Measurements from ENCODE around the gene EGR2.

EGR2 gene

DNA sequence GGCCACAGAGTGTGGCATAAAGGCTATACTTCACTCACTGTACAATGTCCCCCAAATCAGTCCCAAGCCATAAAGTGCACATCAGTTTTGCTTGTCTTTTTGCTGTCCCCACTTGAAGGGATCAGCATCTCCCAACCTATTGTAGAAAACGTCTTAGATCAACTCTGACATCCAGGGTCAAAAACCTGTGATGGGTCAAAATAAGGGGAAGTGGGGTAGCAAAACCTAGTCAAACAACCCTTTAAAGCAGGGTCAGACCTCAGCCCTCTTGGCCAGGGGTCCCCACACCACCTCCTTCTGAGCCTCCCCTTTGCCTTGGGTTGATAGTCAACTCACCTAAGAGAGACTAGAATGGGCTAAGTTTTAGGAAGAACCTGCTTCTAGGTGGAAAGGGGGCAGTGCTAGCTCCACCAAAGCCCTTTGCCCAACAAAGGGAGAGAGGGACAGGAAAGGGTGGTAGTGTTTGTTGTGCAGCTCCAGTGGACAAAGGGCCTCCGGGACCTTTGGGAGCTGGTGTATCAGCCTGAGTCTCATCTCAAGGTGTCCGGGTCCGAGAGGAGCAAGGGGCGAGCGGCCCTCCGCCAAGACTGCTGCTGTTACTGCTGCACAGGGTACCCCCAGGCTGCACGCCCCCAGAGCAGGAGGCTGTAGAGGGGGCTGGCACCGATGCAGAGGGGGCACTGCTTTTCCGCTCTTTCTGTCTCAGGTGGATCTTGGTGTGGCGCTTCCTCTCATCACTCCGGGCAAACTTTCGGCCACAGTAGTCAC lies 3.3 kb downstream of the EGR2 start (continued):
- TF ChIP-seq, protein P1, sequence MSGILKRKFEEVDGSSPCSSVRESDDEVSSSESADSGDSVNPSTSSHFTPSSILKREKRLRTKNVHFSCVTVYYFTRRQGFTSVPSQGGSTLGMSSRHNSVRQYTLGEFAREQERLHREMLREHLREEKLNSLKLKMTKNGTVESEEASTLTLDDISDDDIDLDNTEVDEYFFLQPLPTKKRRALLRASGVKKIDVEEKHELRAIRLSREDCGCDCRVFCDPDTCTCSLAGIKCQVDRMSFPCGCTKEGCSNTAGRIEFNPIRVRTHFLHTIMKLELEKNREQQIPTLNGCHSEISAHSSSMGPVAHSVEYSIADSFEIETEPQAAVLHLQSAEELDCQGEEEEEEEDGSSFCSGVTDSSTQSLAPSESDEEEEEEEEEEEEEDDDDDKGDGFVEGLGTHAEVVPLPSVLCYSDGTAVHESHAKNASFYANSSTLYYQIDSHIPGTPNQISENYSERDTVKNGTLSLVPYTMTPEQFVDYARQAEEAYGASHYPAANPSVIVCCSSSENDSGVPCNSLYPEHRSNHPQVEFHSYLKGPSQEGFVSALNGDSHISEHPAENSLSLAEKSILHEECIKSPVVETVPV (CRISPR knock-in tag; IDR thresholded peaks at IDR 0.05), result no peak
- TF ChIP-seq ZNF70 (CRISPR knock-in tag; IDR thresholded peaks at IDR 0.05) (no peak), ARNTL (CRISPR knock-in tag; IDR thresholded peaks at IDR 0.05; ENCODE audit: borderline replicate concordance, low read depth) (no peak), GLIS3 (CRISPR knock-in tag; IDR thresholded peaks at IDR 0.05) (no peak), ESRRG (CRISPR knock-in tag; IDR thresholded peaks at IDR 0.05) (no peak), BACH2 (CRISPR knock-in tag; IDR thresholded peaks at IDR 0.05; ENCODE audit: borderline replicate concordance) (no peak), ZNF565 (CRISPR knock-in tag; conservative IDR thresholded peaks at IDR 0.05; ENCODE audit: low read depth) (no peak), TCF4 (CRISPR knock-in tag; IDR thresholded peaks at IDR 0.05; ENCODE audit: borderline replicate concordance) (no peak), ZFP3 (CRISPR knock-in tag; IDR thresholded peaks at IDR 0.05) (no peak), SNAI2 (CRISPR knock-in tag; IDR thresholded peaks at IDR 0.05) (no peak), ISL1 (CRISPR knock-in tag; IDR thresholded peaks at IDR 0.05) (no peak), PPARA (CRISPR knock-in tag; IDR thresholded peaks at IDR 0.05; ENCODE audit: borderline replicate concordance) (no peak)
- TF ChIP-seq, protein P2, sequence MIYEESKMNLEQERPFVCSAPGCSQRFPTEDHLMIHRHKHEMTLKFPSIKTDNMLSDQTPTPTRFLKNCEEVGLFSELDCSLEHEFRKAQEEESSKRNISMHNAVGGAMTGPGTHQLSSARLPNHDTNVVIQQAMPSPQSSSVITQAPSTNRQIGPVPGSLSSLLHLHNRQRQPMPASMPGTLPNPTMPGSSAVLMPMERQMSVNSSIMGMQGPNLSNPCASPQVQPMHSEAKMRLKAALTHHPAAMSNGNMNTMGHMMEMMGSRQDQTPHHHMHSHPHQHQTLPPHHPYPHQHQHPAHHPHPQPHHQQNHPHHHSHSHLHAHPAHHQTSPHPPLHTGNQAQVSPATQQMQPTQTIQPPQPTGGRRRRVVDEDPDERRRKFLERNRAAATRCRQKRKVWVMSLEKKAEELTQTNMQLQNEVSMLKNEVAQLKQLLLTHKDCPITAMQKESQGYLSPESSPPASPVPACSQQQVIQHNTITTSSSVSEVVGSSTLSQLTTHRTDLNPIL (CRISPR knock-in tag; IDR thresholded peaks at IDR 0.05; ENCODE audit: low read depth), result no peak

DNA sequence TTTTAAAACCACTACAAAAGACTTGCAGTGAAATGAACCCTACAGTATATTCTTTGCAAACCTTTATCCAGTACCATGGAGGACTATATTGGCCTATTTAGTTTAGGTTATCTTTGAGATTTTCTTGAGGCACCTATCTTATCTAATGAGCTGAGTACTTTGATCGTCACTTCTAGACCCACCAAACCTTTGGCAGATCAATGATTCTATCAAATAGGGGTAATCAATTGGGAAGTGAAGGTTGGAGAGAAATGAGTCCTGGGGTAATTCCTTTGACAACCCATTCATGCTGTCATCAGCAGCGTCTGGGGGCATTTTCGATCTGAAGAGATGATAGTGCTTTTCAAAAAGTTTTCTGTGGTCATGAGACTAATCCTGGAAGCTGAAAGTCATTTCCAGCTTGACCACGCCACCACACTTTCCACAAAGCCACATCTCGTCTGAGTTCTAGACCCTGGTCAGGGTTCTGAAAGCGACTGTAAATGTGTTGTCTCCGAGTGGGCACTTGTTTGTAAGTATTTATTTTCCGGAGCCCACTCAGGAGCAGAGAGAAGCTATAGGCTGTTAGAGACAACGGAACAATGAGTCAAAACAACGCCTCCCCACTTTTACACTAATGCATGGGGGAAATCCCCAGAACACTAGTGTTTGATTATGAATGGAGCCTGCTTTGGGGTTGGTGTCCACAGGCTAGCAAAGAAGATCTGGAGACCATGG lies 4.8 kb downstream of the EGR2 start:
- TF ChIP-seq ARNTL (CRISPR knock-in tag; IDR thresholded peaks at IDR 0.05; ENCODE audit: borderline replicate concordance, low read depth), result no peak
- TF ChIP-seq ZNF8 (CRISPR knock-in tag; IDR thresholded peaks at IDR 0.05), result no peak
- TF ChIP-seq TOX (CRISPR knock-in tag; IDR thresholded peaks at IDR 0.05; ENCODE audit: borderline replicate concordance), result no peak
- TF ChIP-seq, protein P3, sequence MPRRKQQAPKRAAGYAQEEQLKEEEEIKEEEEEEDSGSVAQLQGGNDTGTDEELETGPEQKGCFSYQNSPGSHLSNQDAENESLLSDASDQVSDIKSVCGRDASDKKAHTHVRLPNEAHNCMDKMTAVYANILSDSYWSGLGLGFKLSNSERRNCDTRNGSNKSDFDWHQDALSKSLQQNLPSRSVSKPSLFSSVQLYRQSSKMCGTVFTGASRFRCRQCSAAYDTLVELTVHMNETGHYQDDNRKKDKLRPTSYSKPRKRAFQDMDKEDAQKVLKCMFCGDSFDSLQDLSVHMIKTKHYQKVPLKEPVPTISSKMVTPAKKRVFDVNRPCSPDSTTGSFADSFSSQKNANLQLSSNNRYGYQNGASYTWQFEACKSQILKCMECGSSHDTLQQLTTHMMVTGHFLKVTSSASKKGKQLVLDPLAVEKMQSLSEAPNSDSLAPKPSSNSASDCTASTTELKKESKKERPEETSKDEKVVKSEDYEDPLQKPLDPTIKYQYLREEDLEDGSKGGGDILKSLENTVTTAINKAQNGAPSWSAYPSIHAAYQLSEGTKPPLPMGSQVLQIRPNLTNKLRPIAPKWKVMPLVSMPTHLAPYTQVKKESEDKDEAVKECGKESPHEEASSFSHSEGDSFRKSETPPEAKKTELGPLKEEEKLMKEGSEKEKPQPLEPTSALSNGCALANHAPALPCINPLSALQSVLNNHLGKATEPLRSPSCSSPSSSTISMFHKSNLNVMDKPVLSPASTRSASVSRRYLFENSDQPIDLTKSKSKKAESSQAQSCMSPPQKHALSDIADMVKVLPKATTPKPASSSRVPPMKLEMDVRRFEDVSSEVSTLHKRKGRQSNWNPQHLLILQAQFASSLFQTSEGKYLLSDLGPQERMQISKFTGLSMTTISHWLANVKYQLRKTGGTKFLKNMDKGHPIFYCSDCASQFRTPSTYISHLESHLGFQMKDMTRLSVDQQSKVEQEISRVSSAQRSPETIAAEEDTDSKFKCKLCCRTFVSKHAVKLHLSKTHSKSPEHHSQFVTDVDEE (CRISPR knock-in tag; IDR thresholded peaks at IDR 0.05), result no peak
- TF ChIP-seq, protein P1 (CRISPR knock-in tag; IDR thresholded peaks at IDR 0.05), result no peak
- TF ChIP-seq SNAI2 (CRISPR knock-in tag; IDR thresholded peaks at IDR 0.05), result no peak
- TF ChIP-seq ZNF70 (CRISPR knock-in tag; IDR thresholded peaks at IDR 0.05), result no peak
- TF ChIP-seq, protein P4, sequence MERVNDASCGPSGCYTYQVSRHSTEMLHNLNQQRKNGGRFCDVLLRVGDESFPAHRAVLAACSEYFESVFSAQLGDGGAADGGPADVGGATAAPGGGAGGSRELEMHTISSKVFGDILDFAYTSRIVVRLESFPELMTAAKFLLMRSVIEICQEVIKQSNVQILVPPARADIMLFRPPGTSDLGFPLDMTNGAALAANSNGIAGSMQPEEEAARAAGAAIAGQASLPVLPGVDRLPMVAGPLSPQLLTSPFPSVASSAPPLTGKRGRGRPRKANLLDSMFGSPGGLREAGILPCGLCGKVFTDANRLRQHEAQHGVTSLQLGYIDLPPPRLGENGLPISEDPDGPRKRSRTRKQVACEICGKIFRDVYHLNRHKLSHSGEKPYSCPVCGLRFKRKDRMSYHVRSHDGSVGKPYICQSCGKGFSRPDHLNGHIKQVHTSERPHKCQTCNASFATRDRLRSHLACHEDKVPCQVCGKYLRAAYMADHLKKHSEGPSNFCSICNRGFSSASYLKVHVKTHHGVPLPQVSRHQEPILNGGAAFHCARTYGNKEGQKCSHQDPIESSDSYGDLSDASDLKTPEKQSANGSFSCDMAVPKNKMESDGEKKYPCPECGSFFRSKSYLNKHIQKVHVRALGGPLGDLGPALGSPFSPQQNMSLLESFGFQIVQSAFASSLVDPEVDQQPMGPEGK (CRISPR knock-in tag; IDR thresholded peaks at IDR 0.05; ENCODE audit: borderline replicate concordance), result no peak
- no peak for TF ChIP-seq ZFP3 (CRISPR knock-in tag; IDR thresholded peaks at IDR 0.05)
- no peak for TF ChIP-seq ZC3H10 (CRISPR knock-in tag; IDR thresholded peaks at IDR 0.05)
- TF ChIP-seq, protein P5, sequence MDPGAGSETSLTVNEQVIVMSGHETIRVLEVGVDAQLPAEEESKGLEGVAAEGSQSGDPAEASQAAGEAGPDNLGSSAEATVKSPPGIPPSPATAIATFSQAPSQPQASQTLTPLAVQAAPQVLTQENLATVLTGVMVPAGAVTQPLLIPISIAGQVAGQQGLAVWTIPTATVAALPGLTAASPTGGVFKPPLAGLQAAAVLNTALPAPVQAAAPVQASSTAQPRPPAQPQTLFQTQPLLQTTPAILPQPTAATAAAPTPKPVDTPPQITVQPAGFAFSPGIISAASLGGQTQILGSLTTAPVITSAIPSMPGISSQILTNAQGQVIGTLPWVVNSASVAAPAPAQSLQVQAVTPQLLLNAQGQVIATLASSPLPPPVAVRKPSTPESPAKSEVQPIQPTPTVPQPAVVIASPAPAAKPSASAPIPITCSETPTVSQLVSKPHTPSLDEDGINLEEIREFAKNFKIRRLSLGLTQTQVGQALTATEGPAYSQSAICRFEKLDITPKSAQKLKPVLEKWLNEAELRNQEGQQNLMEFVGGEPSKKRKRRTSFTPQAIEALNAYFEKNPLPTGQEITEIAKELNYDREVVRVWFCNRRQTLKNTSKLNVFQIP (CRISPR knock-in tag; IDR thresholded peaks at IDR 0.05; ENCODE audit: borderline replicate concordance, low read depth), result no peak
- no peak for TF ChIP-seq RARB (CRISPR knock-in tag; IDR thresholded peaks at IDR 0.05)
- TF ChIP-seq ZNF565 (CRISPR knock-in tag; conservative IDR thresholded peaks at IDR 0.05; ENCODE audit: low read depth), result no peak
- TF ChIP-seq GLIS3 (CRISPR knock-in tag; IDR thresholded peaks at IDR 0.05), result no peak
- no peak for TF ChIP-seq OSR1 (CRISPR knock-in tag; IDR thresholded peaks at IDR 0.05)
- ATAC-seq, result no peak

Measured in SK-N-SH treated with all-trans-retinoic acid at 6 μM for 48 hours (cell line).